ENCODE data around the gene RNF168. TPM values are rescaled to one million over a fixed set of nuclear protein-coding genes. Genes with fewer than 3 reads are reported as not detected.
"Not testable (repeated sequence)": the region's sequence is repeated elsewhere in the genome, so short reads cannot be mapped to it uniquely, and the experiment has no call there.

The RNF168 gene
- total RNA-seq, 1 experiment from 2014 or later = 65.5 TPM

DNA sequence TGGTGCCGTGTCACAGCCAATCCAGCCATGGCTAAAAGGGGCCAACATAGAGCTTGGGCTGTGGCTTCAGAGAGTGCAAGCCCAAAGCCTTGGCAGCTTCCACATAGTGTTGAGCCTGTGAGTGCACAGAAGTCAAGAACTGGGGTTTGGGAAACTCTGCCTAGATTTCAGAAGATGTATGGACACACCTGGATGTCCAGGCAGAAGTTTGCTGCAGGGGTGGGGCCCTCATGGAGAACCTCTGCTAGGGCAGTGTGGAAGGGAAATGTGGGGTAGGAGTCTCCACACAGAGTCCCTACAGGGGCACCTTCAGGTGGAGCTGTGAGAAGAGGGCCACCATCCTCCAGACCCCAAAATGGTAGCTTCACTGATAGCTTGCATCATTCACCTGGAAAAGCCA lies 45.7 kb upstream of the RNF168 start:
- H3K79me2 ChIP-seq (ENCODE audit: insufficient read depth, low read length); H3K4me3 Mint-ChIP-seq; H2AK5ac ChIP-seq (ENCODE audit: insufficient read length, low read length); H2BK20ac ChIP-seq (ENCODE audit: low read depth, low read length, poor library complexity, severe bottlenecking); H3K4me2 ChIP-seq (ENCODE audit: insufficient read depth, insufficient read length, low read length); H4K8ac ChIP-seq (replicated peaks; ENCODE audit: insufficient read length, low read depth, low read length); H2BK15ac ChIP-seq (ENCODE audit: low read depth, low read length); H3K27ac Mint-ChIP-seq; H3K4ac ChIP-seq (ENCODE audit: low read depth, low read length); H3T11ph ChIP-seq (ENCODE audit: low read length); H4K20me1 ChIP-seq (ENCODE audit: control insufficient read depth, insufficient read depth, insufficient read length); H3K4me1 ChIP-seq (ENCODE audit: insufficient read depth, low read length); H3K14ac ChIP-seq (ENCODE audit: insufficient read depth, low read length); DNase-seq; H3K9ac ChIP-seq (ENCODE audit: extremely low read depth, insufficient read length, low read length); H3K27me3 Mint-ChIP-seq (ENCODE audit: low read depth); H3K4me1 Mint-ChIP-seq; H3K23me2 ChIP-seq (ENCODE audit: insufficient read length, low read depth, low read length, poor library complexity, severe bottlenecking); H3K23ac ChIP-seq (ENCODE audit: insufficient read length, low read depth, low read length); H2BK5ac ChIP-seq (ENCODE audit: insufficient read length, low read length); H4K91ac ChIP-seq (ENCODE audit: insufficient read length, low read depth, low read length); H3K27ac ChIP-seq (ENCODE audit: insufficient read length, low read depth, low read length); H3K27me3 ChIP-seq (ENCODE audit: insufficient read depth, low read length); H4K5ac ChIP-seq (ENCODE audit: insufficient read length, low read depth, low read length); H3K79me1 ChIP-seq (ENCODE audit: insufficient read depth, low read depth, low read length, poor library complexity, severe bottlenecking); H3K56ac ChIP-seq (ENCODE audit: insufficient read length, low read depth, low read length); H2BK12ac ChIP-seq (ENCODE audit: insufficient read length, low read depth, low read length); H3K18ac ChIP-seq (ENCODE audit: insufficient read length, low read depth, low read length); H2AFZ ChIP-seq (ENCODE audit: low read length); H2BK120ac ChIP-seq (ENCODE audit: low read depth, low read length, poor library complexity, severe bottlenecking); H3K9me3 ChIP-seq (ENCODE audit: control insufficient read depth, low read depth, low read length): not testable (repeated sequence)
- H3K36me3 Mint-ChIP-seq (ENCODE audit: insufficient read depth in 1 of 3, low read depth in 3 of 3) = peaks cover 13 to 23% (median 23%) of the 10 kb centered on the region in 3 experiments
- WGBS (ENCODE audit: extremely low coverage, insufficient read length, low lambda C conversion rate) = no CpG with 5 or more reads among the region's 1 CpG
- H3K9me3 Mint-ChIP-seq = peaks cover 39 to 41% of the 10 kb centered on the region in 2 experiments

Measured in H9 (cell line).